Measurements from ENCODE around the gene CEMP1.

Gene CEMP1

DNA sequence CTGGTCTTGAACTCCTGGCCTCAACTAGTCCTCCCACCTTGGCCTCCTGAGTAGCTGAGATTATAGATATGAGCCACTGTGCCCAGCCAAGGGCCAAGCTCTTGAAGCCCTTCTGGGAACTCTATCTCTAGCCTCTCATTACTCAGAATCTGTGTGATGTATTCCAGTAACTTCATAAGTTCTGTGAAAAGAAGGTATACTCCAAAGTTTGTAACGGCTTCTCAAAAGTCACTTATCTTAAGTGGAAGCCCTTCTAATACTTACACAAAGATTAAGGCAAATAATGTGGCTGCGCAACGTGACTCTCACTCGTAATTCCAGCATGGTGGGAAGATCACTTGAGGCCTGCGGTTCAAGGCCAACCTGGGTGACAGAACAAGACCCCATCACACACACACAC is 36.6 kb downstream of the CEMP1 start:
- no peak for DNase-seq
- in situ Hi-C loops (cut with HindIII; ENCODE audit: low pct_ligation_motif_present, low pct_unique_long_range_greater_than_20kb, low sequenced_read_pairs): no loop called here

DNA sequence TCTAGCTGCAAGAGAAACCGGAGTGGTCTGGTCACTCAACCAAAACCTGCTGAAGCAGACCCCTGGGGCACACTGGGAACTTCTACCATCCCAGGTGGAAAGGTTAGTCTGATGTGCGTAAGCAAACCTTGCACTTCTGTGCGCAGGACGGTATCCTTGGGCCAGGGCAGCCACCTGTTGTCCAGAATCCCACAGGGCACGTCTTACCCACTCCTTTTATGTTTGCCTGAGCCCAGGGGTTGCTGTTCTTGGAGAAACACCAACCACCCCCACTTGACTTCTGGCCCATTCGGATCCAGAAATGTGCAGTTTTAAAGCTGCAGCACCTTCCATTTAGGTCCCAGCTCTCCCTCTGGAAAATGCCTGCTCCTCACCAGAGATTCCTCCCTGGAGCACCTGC is 37.6 kb downstream of the CEMP1 start:
- in situ Hi-C loops (cut with HindIII; ENCODE audit: low pct_ligation_motif_present, low pct_unique_long_range_greater_than_20kb, low sequenced_read_pairs): no loop called here
- DNase-seq: no peak

DNA sequence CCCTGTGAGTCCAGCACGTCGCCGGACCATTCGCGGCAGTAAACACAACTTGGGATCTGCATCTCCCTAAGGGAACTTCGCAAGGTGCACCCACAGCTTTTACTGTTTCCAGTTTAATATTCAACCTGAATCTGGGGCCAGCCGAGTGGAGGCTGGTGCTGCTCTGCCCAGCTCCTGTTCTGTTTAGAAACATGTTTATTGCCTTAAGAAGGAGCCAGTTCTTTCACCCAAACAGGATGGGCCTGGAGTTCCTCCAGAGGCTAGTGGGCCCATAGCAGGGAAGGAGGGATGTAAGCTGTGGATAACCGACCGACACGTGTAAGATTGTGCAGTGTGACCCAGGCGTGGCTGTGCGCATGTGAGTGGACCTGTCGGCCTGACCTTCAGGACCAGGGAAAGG is 38.9 kb downstream of the CEMP1 start:
- DNase-seq: no peak
- in situ Hi-C loops (cut with HindIII; ENCODE audit: low pct_ligation_motif_present, low pct_unique_long_range_greater_than_20kb, low sequenced_read_pairs): no loop called here

DNA sequence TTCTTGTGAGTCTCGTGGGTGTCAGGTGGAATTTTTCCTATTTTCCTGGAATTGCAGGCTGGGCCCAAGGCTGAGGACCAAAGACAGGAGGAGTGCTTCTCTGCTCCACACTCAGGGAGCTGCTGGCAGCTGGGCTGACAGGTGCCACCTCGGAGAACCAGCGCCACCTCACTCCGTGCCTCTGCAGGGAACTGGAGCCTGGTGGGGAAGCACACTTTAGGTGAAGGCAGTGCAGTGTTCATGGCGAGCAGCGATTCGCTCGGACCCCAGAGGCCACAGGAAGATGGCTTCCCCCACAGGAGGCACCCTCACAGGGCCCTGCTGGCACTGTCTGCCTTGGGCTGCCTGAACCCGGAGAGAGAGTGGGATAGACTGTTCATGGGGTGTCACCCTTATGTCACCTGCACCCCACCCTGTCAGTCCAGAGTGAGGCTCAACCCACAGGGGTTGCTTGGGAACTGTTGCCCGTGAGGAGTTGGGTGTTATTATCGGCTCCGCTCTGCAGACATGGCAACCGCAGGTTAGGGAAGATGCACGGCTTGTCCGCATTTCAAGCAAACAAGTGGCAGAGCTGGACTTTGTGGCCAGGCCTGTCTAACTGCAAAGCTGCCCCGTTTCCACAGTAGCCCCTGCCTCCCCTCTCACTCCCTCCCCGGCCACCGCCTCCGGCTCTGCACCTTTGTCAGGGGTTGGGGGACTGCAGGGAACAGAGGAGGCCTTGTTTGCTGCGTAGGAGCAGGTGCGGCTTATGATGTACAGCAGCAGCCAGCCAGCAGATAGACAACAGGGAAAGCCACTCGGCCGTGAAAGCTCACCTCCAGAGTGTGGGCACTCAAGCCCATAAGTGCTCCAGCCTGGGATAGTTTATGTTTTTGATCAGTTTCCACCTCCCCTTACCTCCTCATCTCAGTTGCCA is 40.8 kb downstream of the CEMP1 start:
- in situ Hi-C loops (cut with HindIII; ENCODE audit: low pct_ligation_motif_present, low pct_unique_long_range_greater_than_20kb, low sequenced_read_pairs): no loop called here
- no peak for DNase-seq

DNA sequence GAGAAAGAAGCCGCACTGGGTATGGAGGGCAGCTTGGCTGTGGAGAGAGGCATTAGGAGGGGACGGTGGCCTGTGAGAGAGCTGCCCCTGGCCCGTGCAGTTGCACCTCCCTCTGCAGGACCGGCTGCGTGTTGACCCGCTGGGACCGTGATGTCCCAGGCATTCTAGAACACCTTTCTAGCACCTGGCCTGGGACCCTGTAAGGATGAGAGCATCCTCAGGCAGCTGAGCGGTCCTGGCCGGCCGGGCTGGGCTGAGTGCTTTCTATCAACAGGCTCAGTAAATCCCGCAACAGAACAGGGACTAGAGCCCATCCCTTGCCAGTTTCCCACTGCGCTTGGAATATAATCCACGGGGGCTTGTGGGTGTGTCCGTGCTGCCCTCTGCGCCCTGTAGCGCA is 41.6 kb downstream of the CEMP1 start:
- in situ Hi-C loops (cut with HindIII; ENCODE audit: low pct_ligation_motif_present, low pct_unique_long_range_greater_than_20kb, low sequenced_read_pairs): no loop called here
- DNase-seq: no peak

DNA sequence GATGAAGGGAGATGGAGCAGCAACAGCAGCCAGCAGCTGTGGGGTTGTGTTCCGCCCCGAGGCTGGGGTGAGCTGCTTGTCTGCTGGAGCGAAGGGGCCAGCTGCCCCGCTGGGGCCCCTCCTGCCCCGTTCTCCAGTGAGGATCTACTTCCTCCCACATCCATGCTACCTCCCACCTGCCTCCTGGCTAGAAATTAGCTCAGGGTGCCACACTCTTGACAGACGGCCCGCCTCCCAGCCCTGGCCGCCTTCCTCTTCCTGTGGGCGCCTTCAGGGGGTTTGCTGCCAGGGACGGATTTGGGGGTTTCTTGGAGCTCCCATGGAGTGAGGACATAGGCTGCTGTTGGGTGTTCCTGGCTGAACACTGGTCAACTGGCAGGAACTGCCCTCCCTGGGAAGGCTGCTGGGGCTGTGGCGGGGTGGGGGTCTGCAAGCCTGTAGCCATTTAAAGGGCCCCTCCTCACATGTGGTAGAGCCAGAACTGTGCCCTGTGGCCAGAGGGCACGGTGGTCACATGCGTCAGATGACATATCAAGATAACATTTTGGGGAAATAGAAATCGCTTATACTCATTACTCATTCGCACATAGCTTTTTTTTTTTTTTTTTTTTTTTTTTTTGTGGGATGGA is 43.2 kb downstream of the CEMP1 start:
- no peak for DNase-seq
- in situ Hi-C loops (cut with HindIII; ENCODE audit: low pct_ligation_motif_present, low pct_unique_long_range_greater_than_20kb, low sequenced_read_pairs): no loop called here

DNA sequence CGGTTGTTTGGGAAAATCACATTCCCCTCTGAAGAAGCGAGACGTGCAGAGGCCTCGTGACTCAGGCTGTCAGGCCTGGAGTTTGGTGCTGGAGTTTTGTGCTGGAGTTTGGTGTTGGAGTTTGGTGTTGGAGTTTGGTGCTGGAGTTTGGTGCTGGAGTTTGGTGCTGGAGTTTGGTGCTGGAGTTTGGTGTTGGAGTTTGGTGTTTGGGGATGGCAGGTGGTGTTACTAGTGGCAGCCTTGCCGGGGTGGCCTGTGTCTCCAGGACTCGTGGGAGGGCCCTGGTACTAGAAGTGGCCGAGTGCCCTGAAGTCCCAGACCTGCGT is 43.7 kb downstream of the CEMP1 start:
- DNase-seq: no peak
- in situ Hi-C loops (cut with HindIII; ENCODE audit: low pct_ligation_motif_present, low pct_unique_long_range_greater_than_20kb, low sequenced_read_pairs): no loop called here

DNA sequence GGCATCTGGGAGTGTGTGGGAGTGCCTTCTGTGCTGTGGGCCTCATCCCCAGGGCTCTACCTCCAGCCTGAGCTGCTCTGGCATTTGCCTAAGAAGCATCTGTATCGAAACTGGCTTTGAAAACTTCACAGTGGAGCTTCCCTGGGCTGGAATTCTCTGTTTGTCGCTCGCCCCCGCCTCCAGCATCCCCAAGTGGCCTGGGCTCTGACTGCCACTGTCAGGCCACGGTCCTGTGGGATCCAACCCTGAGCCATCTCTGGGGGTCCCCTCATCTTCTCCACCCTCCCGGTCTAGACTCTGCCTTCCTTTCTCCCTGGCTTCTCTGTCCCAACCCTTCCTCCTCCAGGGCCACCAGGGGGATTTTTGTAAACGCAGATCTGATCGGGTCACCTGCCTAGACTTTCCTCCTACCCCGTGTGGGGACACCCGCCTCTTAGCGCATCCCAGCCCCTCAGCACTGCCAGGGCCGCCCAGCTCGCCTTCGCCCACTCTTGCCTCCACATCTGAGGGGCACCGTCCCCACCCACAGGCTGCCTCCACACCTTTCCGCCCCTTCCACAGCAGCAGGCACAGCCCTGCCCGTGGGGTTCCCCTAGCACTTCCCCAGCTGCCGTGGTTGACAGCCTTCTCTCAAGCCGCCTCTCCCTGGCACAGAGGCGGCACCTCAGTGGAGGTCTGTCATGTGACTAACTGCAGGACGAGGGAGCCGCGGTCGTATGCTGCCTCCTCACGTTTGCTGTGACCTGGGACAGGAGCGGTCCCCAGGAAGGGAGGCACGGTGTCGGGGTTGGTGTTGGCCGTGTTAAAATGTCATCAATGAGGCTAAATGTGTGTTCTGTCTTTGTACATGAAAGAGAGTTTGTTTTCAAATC is 44.3 kb downstream of the CEMP1 start:
- no peak for DNase-seq
- in situ Hi-C loops (cut with HindIII; ENCODE audit: low pct_ligation_motif_present, low pct_unique_long_range_greater_than_20kb, low sequenced_read_pairs): no loop called here

DNA sequence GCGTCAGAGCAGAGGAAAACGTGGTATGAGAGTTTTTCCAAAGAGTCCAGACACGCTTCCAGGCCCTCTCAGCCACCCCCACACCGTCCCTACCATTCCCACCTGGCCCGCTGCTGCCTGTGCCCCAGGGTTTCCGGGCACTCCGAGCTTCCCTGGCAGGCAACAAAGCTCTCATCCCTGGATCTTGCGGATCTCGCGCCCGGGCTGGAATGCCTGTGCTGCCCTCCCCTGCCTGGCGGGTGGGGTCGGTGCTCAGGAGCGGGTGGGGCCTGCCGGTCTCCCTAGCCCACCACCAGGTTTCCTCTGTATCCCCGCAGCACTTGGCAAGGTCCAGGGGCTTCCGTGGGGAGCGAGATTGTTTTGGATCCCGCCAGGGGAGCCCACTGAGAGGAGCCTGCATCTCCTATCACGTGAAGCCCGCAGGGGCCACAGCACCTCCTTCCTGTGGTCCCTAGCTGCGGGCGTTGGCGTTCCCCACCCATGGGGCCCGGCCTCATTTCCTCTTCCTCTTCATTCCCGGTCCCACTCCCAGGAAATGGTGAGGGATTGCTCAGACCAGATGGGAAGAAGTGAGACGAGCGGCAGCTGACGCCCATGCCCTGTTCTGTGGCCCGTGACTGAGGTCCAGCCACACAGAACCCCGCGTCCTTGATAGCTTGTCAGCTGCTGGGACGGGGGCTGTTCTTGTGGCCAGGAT is 45.2 kb downstream of the CEMP1 start:
- DNase-seq: no peak
- in situ Hi-C loops (cut with HindIII; ENCODE audit: low pct_ligation_motif_present, low pct_unique_long_range_greater_than_20kb, low sequenced_read_pairs): no loop called here

DNA sequence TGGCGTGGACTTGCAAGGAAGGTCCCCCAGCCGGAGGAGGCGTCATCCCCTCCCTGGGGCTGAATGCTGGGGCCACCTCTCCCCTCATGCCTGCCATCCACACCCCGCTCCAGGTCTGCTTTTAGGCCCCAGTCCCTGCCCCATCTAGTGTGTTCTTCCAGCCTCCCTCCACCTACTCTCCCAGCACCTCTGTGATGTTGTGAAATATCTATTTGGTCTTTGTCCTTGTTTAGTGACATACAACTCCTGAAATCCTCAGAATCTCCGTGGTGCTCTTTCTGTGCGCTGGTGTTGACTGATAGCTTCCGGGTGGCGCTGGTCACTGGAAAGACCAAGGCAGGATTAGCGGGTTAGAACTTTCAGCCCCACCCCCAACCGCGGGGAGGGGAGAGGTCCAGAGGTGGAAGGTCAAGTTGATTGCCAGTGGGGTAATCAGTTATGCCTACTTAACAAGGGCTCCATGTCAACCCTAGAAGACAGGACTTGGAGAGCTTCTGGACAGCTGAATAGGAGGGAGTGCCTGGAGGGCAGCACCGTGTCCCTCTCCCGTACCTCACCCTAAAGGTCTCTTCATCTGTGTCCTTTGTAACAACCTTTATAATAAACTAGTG is 46.2 kb downstream of the CEMP1 start:
- DNase-seq: no peak
- in situ Hi-C loops (cut with HindIII; ENCODE audit: low pct_ligation_motif_present, low pct_unique_long_range_greater_than_20kb, low sequenced_read_pairs): no loop called here

DNA sequence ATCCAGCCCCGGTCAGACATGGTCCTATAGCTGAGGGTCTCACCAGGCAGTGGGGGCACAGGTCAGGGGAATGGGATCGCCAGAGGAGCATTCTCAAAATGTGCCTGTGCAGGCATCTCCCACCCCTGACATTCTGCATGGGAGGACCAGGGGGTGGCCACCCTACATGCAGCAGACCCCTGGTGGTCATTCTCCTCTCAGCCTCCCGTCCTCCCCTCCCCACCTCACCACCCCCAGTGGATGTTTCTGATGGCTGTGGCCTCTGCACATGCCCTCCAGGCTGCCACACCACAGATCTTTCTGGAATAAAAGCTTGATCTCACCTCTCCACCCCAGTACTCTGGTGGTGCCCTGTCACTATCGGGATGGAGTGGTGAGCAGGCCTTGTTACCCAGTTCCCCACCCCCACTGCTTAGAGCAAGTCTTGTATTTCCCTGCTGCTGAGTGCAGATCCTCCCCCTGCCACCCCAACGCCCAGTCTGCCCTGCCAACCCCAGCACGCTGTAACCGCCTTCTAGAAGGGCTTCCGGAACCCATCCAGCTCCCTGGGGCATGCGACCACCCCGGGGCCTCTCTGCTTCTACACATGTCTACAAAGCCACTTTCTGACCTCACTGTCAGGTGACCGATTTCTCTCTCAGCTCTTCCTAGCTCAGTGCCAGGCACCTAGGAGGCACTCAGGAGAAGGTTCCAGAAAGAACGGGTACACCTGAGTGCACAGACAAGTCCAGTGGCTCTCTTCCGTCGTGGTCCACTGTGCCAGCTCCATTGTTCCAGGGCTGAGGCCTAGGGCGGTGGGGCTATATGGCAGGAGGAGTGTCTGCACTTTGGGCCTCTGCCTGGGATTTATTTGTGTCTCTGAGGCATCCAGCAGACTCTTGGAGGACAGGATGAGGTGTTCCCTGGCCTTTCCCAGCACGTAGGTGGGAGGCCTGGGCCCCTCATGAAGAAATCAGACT is 47.0 kb downstream of the CEMP1 start:
- in situ Hi-C loops (cut with HindIII; ENCODE audit: low pct_ligation_motif_present, low pct_unique_long_range_greater_than_20kb, low sequenced_read_pairs): no loop called here
- no peak for DNase-seq

DNA sequence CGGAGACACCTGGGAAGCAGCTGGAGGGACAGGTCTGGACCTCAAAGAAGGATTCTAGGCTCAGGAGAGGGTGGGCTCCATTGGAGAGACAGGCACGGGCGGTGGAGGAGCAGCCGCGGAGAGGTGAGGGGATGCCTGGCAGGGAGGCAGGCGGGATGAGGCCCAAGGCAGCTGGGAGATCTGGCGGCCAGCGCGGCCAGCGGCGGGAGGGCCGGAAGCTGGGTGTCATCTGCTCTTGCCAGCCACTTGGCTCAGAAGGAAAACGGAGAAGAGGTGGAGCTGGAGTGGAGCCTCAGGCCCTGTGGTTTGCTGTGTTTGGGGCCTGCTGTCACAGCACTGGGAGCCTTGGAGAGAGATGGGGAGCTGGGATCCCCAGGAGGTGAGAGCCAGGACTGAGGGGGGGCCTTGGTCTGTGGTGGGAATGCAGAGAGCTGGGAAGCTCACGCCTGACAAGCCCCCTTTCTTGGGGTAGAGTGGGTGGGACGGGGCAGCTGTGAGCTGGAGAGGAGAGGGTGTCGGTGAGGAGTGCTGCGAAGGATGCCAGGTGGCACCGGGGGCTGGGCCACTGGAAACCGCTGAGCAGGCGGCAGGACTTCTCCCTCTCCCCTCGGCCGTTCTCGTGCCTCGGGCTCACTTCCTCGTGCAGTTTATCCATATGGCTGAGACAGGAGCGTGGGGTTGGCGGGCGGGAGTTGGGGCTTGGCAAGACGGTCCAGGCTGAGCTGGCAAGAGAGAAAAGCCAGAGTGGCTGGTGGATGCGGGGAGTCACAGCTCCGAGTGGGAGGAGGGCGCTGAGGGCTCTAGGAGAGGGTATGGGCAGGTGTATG is 48.3 kb downstream of the CEMP1 start:
- no peak for DNase-seq
- in situ Hi-C loops (cut with HindIII; ENCODE audit: low pct_ligation_motif_present, low pct_unique_long_range_greater_than_20kb, low sequenced_read_pairs): no loop called here

DNA sequence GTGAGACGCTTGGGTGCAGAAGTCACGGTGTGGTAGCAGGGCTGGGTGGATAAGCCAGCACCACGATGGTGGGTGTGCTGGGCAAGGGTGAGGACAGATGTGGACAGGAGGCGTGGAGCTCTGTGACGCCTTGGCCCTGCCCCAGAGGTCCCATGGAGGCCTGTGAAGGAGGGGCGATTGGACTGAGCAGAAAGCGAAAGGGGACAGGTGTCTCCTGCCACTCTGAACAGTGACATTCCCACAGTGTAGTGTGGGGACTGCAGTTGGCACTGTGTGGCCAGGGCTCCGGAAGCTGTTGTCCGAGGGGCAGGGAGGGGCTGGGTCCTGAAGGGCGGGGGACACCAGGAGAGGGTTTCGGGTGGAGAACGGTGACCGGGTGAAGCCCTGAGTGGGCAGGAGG is 49.0 kb downstream of the CEMP1 start:
- in situ Hi-C loops (cut with HindIII; ENCODE audit: low pct_ligation_motif_present, low pct_unique_long_range_greater_than_20kb, low sequenced_read_pairs): no loop called here
- DNase-seq: no peak

DNA sequence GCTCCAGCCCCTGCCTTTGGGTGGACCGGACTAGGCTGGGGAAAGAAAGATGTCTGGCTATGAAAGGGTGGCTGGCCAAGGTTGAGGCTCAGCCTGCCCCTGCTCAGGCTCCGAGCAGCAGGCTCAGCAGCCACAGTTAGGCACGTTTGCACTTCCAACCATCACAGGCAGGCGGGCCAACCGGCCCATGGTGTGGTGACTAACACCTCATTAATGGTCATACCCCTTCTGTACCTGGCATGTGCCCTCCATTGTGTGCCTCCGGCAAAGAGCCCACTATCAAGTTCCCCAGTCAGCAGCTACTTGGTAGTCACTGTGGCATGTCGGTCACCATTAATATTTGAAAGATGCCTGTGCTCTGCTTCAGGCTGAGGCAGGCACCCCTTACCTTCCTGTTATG is 49.5 kb downstream of the CEMP1 start:
- in situ Hi-C loops (cut with HindIII; ENCODE audit: low pct_ligation_motif_present, low pct_unique_long_range_greater_than_20kb, low sequenced_read_pairs): no loop called here
- no peak for DNase-seq

DNA sequence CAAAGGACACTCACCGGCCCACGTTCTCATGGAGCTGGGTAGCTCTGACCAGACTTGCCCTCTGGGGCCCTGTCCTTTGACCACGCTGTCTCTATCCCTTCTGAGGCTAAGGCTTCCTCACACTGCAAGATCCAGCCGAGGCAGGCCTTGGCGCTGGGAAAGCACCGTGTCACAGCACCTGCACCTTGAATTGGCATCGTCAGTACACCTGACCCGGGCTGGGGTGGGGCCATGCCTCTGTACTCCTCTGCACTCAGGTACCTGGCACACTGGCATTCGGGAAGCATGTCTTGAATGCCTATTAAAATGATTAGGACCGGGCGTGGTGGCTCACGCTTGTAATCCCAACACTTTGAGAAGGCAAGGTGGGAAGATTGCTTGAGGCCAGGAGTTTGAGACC is 50.3 kb downstream of the CEMP1 start:
- in situ Hi-C loops (cut with HindIII; ENCODE audit: low pct_ligation_motif_present, low pct_unique_long_range_greater_than_20kb, low sequenced_read_pairs): no loop called here
- no peak for DNase-seq

Data from ACHN (cell line).